BJ (cell line): Measurements from ENCODE around the gene OR2T11. TPM values are rescaled to one million over a fixed set of nuclear protein-coding genes. Genes with fewer than 3 reads are reported as not detected.
"Not testable (repeated sequence)": the region's sequence is repeated elsewhere in the genome, so short reads cannot be mapped to it uniquely, and the experiment has no call there.

ENCODE experiments used
- CTCF ChIA-PET: fragments of 350-600 bp; formaldehyde crosslinking; extraction: SDS; loops from one replicate; lab custom pipeline; 2021; ENCODE audit warnings: antibody characterized with exemption, inconsistent platforms; lab: Yijun Ruan, JAX
- POLR2A ChIA-PET: fragments of 300-600 bp; sonication (Branson Sonifier 250); formaldehyde crosslinking; extraction: SDS; loops from one replicate; lab custom pipeline; 2021; ENCODE audit warnings: antibody characterized with exemption; lab: Charles Lee
- DNase-seq: peaks from one replicate; pipeline ENCODE4 v3.0.0-alpha.2; 2011; ENCODE audit warnings: low read depth
- H3K27me3 ChIP-seq: 2 replicates; pipeline ENCODE4 v1.6.0; 2011; ENCODE audit warnings: low read length; ENCODE audit not compliant: control insufficient read depth, insufficient read depth
- H3K36me3 ChIP-seq: 2 replicates; pipeline ENCODE4 v1.5.1; 2011; ENCODE audit warnings: low read length; ENCODE audit not compliant: control insufficient read depth, insufficient read depth
- H3K4me3 ChIP-seq: 2 replicates; pipeline ENCODE4 v1.5.1; 2011; ENCODE audit warnings: low read depth, mild to moderate bottlenecking, control low read depth, low read length
- polyA plus RNA-seq: library from polyadenylated mRNA; depleted of rRNA; stranded (reverse); fragments of >200 nt; gene quantifications from 2 replicates; pipeline ENCODE4 v1.2.3, GENCODE V29; 2011; rRNA removed
- small RNA-seq: library from RNA; depleted of rRNA; stranded (forward); fragments of <200 nt; gene quantifications from one replicate; pipeline ENCODE3, GENCODE V24; 2012; ENCODE audit warnings: low replicate concordance, low read depth; ENCODE audit not compliant: insufficient read length
- TF ChIP-seq, protein P1 (sequence below): IDR thresholded peaks from 2 replicates; pipeline ENCODE4 v1.5.1; 2011; ENCODE audit warnings: low read depth, mild to moderate bottlenecking, control low read depth, inconsistent platforms, low read length, moderate library complexity; ENCODE audit not compliant: insufficient read depth

OR2T11 gene
- polyA plus RNA-seq, 1 experiment = not detected

DNA sequence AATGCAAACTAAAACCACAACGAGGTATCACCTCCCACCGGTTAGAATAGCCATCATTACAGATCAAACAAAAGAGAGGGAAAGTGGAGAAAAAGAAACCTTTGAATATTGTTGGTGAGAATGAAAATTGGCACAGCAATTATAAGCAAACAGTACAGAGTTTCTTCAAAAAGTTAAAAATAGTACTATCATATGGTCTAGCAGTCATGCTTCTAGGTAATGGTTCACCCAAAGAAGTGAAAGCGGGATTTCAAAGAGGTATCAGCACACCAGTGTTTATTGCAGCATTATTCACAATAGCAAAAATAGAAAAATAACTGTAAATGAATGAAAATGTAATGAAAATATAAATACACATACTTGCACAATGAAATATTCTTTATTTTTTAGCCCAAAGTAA lies 45.6 kb downstream of the OR2T11 start:
- CTCF ChIA-PET = no interaction called here
- no peak for DNase-seq
- no peaks in the 10 kb centered on the region for H3K27me3 ChIP-seq
- TF ChIP-seq, protein P1, sequence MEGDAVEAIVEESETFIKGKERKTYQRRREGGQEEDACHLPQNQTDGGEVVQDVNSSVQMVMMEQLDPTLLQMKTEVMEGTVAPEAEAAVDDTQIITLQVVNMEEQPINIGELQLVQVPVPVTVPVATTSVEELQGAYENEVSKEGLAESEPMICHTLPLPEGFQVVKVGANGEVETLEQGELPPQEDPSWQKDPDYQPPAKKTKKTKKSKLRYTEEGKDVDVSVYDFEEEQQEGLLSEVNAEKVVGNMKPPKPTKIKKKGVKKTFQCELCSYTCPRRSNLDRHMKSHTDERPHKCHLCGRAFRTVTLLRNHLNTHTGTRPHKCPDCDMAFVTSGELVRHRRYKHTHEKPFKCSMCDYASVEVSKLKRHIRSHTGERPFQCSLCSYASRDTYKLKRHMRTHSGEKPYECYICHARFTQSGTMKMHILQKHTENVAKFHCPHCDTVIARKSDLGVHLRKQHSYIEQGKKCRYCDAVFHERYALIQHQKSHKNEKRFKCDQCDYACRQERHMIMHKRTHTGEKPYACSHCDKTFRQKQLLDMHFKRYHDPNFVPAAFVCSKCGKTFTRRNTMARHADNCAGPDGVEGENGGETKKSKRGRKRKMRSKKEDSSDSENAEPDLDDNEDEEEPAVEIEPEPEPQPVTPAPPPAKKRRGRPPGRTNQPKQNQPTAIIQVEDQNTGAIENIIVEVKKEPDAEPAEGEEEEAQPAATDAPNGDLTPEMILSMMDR = no peak
- H3K36me3 ChIP-seq = no peaks in the 10 kb centered on the region
- no peak overlapping the region for H3K4me3 ChIP-seq
- POLR2A ChIA-PET = no interaction called here

DNA sequence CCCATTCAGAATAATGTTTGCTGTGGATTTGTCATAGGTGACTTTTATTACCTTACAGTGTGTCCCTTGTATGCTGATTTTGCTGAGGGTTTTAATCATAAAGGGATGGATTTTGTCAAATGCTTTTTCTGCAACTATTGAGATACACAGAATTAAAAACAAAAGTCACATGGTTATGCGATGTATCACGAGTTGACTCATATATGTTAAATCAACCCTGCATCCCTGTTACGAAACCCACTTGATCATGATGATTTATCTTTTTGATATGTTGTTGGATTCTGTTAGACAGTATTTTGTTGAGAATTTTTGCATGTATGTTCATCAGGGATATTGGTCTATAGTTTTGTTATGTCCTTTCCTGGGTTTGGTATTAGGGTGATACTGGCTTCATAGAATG lies 49.6 kb downstream of the OR2T11 start:
- CTCF ChIA-PET = no interaction called here
- POLR2A ChIA-PET = no interaction called here

DNA sequence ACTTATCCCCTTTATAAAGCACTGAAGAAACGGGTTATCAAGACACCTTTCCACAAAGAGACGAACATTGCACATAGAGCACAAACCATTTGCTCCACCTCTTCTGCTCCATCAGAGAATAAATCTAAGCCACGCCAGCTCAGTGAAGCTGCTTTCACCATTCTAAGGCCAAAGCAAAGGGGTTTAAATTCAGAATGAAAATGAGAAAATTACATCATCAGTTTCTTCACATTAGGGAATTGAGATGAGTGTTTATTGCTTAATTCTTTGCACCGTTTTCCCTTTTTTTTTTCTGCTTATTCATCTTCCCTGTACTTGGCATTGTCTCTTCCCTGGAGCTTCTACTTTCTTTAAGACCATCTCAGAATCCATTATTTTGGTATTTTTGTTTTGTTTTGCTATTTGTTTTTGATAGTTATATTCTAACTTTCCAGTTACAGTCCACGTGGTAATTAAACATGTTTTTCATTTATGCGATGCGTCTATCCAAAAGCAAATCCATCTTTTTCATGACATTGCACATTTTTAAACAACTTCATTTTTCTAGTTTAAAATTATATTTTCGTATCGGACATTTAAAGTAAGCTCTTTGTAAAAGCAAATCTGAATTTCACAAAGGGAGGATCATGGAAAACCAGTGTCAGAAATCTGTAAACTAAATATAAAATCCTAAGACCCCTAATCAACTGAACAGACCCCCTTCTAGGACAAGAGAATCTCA lies 58.5 kb downstream of the OR2T11 start:
- H3K27me3 ChIP-seq = no peaks in the 10 kb centered on the region
- H3K36me3 ChIP-seq = no peaks in the 10 kb centered on the region
- no peak for DNase-seq
- ChIA-PET CTCF (no interaction called here), POLR2A (no interaction called here)
- TF ChIP-seq, protein P1 = no peak
- no peak overlapping the region for H3K4me3 ChIP-seq

More for the DNA sequence above, 49.6 kb downstream of the OR2T11 start:
- DNase-seq = no peak
- Histone ChIP-seq H3K27me3 (no peaks in the 10 kb centered on the region), H3K36me3 (no peaks in the 10 kb centered on the region), H3K4me3 (no peak overlapping the region)
- TF ChIP-seq, protein P1 = no peak

DNA sequence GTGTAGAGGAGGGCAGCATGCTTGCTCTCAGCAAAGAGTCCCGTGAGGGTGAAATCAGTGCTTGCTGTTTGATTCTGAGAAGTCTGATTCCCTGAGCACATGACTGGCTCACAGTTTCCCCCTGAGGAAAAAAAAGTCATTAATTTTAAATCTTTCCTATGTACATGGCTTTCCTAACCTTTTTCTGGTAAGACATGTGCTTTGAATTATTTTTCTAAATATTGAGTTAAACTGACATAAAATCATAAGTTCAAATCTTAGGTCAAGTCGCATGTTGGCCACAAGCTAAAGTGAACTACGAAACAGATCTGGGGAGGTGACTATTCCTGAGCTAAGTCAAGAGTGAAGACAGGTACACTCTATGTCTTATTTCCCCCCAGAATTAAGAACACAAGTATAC lies 60.2 kb downstream of the OR2T11 start, which contains the start of gene OR2T34:
TSS of gene OR2T34 (minus strand) at position 101 of the 400 bp plus-strand sequence. CDS start at position 101, 0 bp downstream.
- DNase-seq, CTCF ChIA-PET, H3K27me3 ChIP-seq, H3K4me3 ChIP-seq, POLR2A ChIA-PET, H3K36me3 ChIP-seq: not testable (repeated sequence)

DNA sequence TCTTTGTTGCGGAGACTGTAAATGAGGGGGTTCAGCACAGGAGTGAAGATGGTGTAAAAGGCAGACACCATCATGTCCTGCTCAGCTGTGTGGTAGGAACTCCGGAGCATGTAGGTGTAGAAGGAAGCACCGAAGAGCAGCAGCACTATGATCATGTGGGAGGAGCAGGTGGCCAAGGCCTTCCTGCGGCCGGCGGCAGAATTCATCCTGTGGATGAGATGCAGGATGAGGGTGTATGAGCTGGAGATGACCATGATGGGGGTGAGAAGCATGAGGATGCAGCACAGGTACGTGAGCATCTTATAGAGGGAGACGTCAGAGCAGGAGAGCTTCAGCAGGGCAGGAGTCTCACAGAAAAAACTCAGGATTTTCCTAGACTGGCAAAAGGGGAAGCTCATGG lies 61.0 kb downstream of the OR2T11 start:
- H3K27me3 ChIP-seq, H3K36me3 ChIP-seq, DNase-seq, CTCF ChIA-PET, POLR2A ChIA-PET, H3K4me3 ChIP-seq: not testable (repeated sequence)

Small RNA genes within 50 kb of the gene (small RNA-seq; reads per million reads assigned to genes)
- not detected for gene RF00019

Other genes starting within 250 kb of the OR2T11 start
- not detected in 2 replicates for gene OR2T1, start 232.0 kb downstream of the OR2T11 start, polyA plus RNA-seq
- not detected in 2 replicates for gene OR2T2, start 189.5 kb downstream of the OR2T11 start, polyA plus RNA-seq
- gene OR2T3, start 161.7 kb downstream of the OR2T11 start, polyA plus RNA-seq = not detected in 2 replicates
- gene OR2T5, start 146.5 kb downstream of the OR2T11 start, polyA plus RNA-seq = not detected in 2 replicates
- gene OR2G6, start 127.0 kb downstream of the OR2T11 start, polyA plus RNA-seq = not detected in 2 replicates
- gene OR2T29, start 72.3 kb downstream of the OR2T11 start, polyA plus RNA-seq = not detected in 2 replicates
- gene OR2T34, start 60.3 kb downstream of the OR2T11 start, polyA plus RNA-seq = not detected in 2 replicates
- gene OR2T10, start 37.4 kb downstream of the OR2T11 start, polyA plus RNA-seq = not detected in 2 replicates
- gene OR2T35, start 10.2 kb upstream of the OR2T11 start, polyA plus RNA-seq = not detected in 2 replicates
- gene OR2T27, start 20.4 kb upstream of the OR2T11 start, polyA plus RNA-seq = not detected in 2 replicates
- gene OR14I1, start 67.7 kb upstream of the OR2T11 start, polyA plus RNA-seq = not detected in 2 replicates
- gene LYPD8, start 120.7 kb upstream of the OR2T11 start, polyA plus RNA-seq = not detected in 2 replicates
- gene SH3BP5L, start 190.8 kb upstream of the OR2T11 start, polyA plus RNA-seq = 23.2 and 32.5 TPM in 2 replicates
- gene ZNF672, start 203.1 kb upstream of the OR2T11 start, polyA plus RNA-seq = 13.9 and 17.1 TPM in 2 replicates
- 13.1 and 19.5 TPM in 2 replicates for gene ZNF692, start 224.0 kb upstream of the OR2T11 start, polyA plus RNA-seq